Endothelial cell of umbilical vein (primary cell): ENCODE measurements around the gene IRF2BP2. TPM values are rescaled to one million over a fixed set of nuclear protein-coding genes. Genes with fewer than 3 reads are reported as not detected.

Experiments used
- BruUV-seq: library from RNA; stranded (reverse); fragments of 400-500 nt; replicated peaks from 2 replicates; lab custom pipeline; 2021; lab: Mats Ljungman, UMichigan
- CTCF ChIA-PET: fragments of 300-600, 350-600 bp; sonication (Branson Sonifier 250); formaldehyde crosslinking; loops from one replicate; lab custom pipeline; 2021; ENCODE audit warnings: antibody characterized with exemption, inconsistent platforms; lab: Charles Lee
- POLR2A ChIA-PET: fragments of 300-600, 350-600 bp; sonication (Branson Sonifier 250); formaldehyde crosslinking; loops from one replicate; lab custom pipeline; 2021; ENCODE audit warnings: antibody characterized with exemption, inconsistent platforms; lab: Charles Lee
- DNase-seq: peaks from one replicate; pipeline ENCODE4 v3.0.0-alpha.2; 2011; ENCODE audit warnings: low read depth, low spot score
- FAIRE-seq: peaks from 2 replicates; lab custom pipeline; 2011; peaks lifted over from hg19 to GRCh38; lab: Jason Lieb, UNC
- H2AFZ ChIP-seq: 2 replicates; pipeline ENCODE4 v1.6.0; 2012; ENCODE audit warnings: low read depth, low read length, control low read depth, inconsistent platforms
- H3K27ac ChIP-seq: 2 replicates; pipeline ENCODE4 v1.5.1; 2011; ENCODE audit warnings: low read depth, mild to moderate bottlenecking, control low read depth, low read length, moderate library complexity; ENCODE audit not compliant: insufficient read depth
- H3K27me3 ChIP-seq, 2 experiments: 2 replicates each; pipeline versions ENCODE4 v1.6.0 to v1.6.1; 2011; ENCODE audit warnings: low read length in 2 of 2, mixed read lengths in 1 of 2; ENCODE audit not compliant: control insufficient read depth in 2 of 2, insufficient read depth in 2 of 2
- H3K36me3 ChIP-seq, 2 experiments: 2 replicates in 1 of 2; 3 replicates in 1 of 2; pipeline ENCODE4 v1.5.1; 2011; ENCODE audit warnings: low read length in 2 of 2, mild to moderate bottlenecking in 1 of 2, moderate library complexity in 1 of 2; ENCODE audit not compliant: control insufficient read depth in 2 of 2, insufficient read depth in 2 of 2; ENCODE audit errors: extremely low read depth in 1 of 2
- H3K4me1 ChIP-seq: 3 replicates; pipeline ENCODE4 v1.5.1; 2011; ENCODE audit warnings: mild to moderate bottlenecking, low read length; ENCODE audit not compliant: control insufficient read depth, insufficient read depth; ENCODE audit errors: extremely low read depth
- H3K4me2 ChIP-seq: 2 replicates; pipeline ENCODE4 v1.6.1; 2011; ENCODE audit warnings: low read length, control low read depth, mixed read lengths; ENCODE audit not compliant: insufficient read depth
- H3K4me3 ChIP-seq, 3 experiments: fragments of 200-600 bp in 1 of 3; sonication (generic), shearing (Covaris generic) in 1 of 3; replicated peaks in 1 of 3; 2 replicates each; pipeline ENCODE4 v1.5.1; 2011 to 2016; ENCODE audit warnings: control low read depth in 3 of 3, low read length in 3 of 3, mild to moderate bottlenecking in 2 of 3, inconsistent platforms in 1 of 3, low read depth in 1 of 3, moderate library complexity in 1 of 3; ENCODE audit not compliant: insufficient read depth in 1 of 3
- H3K79me2 ChIP-seq: 2 replicates; pipeline ENCODE4 v1.6.0; 2012; ENCODE audit warnings: low read length, inconsistent platforms; ENCODE audit not compliant: control insufficient read depth, insufficient read depth
- H3K9ac ChIP-seq: replicated peaks from 2 replicates; pipeline ENCODE3; 2011; ENCODE audit warnings: low read length, control low read depth; ENCODE audit not compliant: insufficient read depth; ENCODE audit errors: extremely low read depth
- H3K9me1 ChIP-seq: replicated peaks from 3 replicates; pipeline ENCODE4 v1.6.0; 2011; ENCODE audit warnings: mild to moderate bottlenecking, low read length; ENCODE audit not compliant: control insufficient read depth, insufficient read depth; ENCODE audit errors: extremely low read depth
- H3K9me3 ChIP-seq: replicated peaks from 2 replicates; pipeline ENCODE4 v1.5.1; 2012; ENCODE audit warnings: low read length, inconsistent platforms; ENCODE audit not compliant: control insufficient read depth, insufficient read depth
- H4K20me1 ChIP-seq: replicated peaks from 2 replicates; pipeline ENCODE3; 2011; ENCODE audit warnings: mild to moderate bottlenecking, low read length; ENCODE audit not compliant: control insufficient read depth, insufficient read depth; ENCODE audit errors: extremely low read depth
- EZH2 ChIP-seq: IDR thresholded peaks from 2 replicates; pipeline ENCODE4 v1.6.1; 2012; ENCODE audit warnings: borderline replicate concordance, low read depth, mild to moderate bottlenecking, moderate library complexity, low read length, inconsistent platforms; ENCODE audit not compliant: severe bottlenecking
- FOS ChIP-seq: IDR thresholded peaks from 2 replicates; pipeline ENCODE4 v1.6.1; 2011; ENCODE audit warnings: mild to moderate bottlenecking, low read length, moderate library complexity, borderline replicate concordance; ENCODE audit not compliant: insufficient read depth
- GATA2 ChIP-seq: IDR thresholded peaks from 2 replicates; pipeline ENCODE4 v1.7.0; 2011; ENCODE audit warnings: low read depth, mild to moderate bottlenecking, moderate library complexity, mixed read lengths, low read length; ENCODE audit not compliant: insufficient read length, insufficient read depth
- JUN ChIP-seq: IDR thresholded peaks from 2 replicates; pipeline ENCODE4 v1.6.1; 2011; ENCODE audit warnings: borderline replicate concordance, low read depth; ENCODE audit not compliant: insufficient read length, insufficient read depth
- MYC ChIP-seq: IDR thresholded peaks from one replicate; pipeline ENCODE4 v1.6.1; 2011; ENCODE audit warnings: mild to moderate bottlenecking, low read depth, low read length
- POLR2A ChIP-seq: IDR thresholded peaks from 2 replicates; pipeline ENCODE4 v1.6.1; 2012; ENCODE audit warnings: low read depth, mild to moderate bottlenecking, control low read depth, low read length
- POLR2AphosphoS5 ChIP-seq: IDR thresholded peaks from 2 replicates; pipeline ENCODE4 v1.6.1; 2012; ENCODE audit warnings: low read depth, mild to moderate bottlenecking, control low read depth, low read length, moderate library complexity; ENCODE audit not compliant: insufficient read depth
- dilution Hi-C: fragments of 300-500 bp; cut with MboI; formaldehyde crosslinking; loops from one replicate; pipeline ENCODE4 v1.15.0; 2019; ENCODE audit warnings: low sequenced_read_pairs; ENCODE audit not compliant: extremely low pct_ligation_motif_present
- intact Hi-C: fragments of 100-400 bp; cut with micrococcal nuclease; formaldehyde crosslinking; loops from one replicate; pipeline ENCODE4 v1.10.0; 2022
- polyA plus RNA-seq, 4 experiments: library from polyadenylated mRNA; depleted of rRNA in 3 of 4; stranded (reverse) in 3 of 4; unstranded in 1 of 4; fragments of >200 nt; gene quantifications; 2 replicates each; pipeline versions ENCODE4 v1.2.1 to v1.2.3, GENCODE V29; 2011 to 2012; ENCODE audit warnings: missing spikeins in 1 of 4
- total RNA-seq: library from RNA; stranded (reverse); gene quantifications from 2 replicates; pipeline ENCODE4 v1.2.3, GENCODE V29; 2021
- TF ChIP-seq, protein P1 (sequence below), 2 donors: IDR thresholded peaks; 1 replicate in 1 of 2; 2 replicates in 1 of 2; pipeline ENCODE4 v1.5.1; 2011; ENCODE audit warnings: low read length in 2 of 2, mild to moderate bottlenecking in 2 of 2, moderate library complexity in 2 of 2, control low read depth in 1 of 2, inconsistent platforms in 1 of 2, low read depth in 1 of 2; ENCODE audit not compliant: insufficient read depth in 1 of 2; ENCODE audit errors: extremely low read depth in 1 of 2
- TF ChIP-seq, protein P2 (sequence below): IDR thresholded peaks from 2 replicates; pipeline ENCODE4 v1.6.1; 2011; ENCODE audit not compliant: insufficient read depth, insufficient read length

IRF2BP2 gene
- total and polyA plus RNA-seq, 2 donors (not counting 3 experiments of a cell fraction or from before 2014, with no cell fraction given), result 66.6 to 109 TPM

DNA sequence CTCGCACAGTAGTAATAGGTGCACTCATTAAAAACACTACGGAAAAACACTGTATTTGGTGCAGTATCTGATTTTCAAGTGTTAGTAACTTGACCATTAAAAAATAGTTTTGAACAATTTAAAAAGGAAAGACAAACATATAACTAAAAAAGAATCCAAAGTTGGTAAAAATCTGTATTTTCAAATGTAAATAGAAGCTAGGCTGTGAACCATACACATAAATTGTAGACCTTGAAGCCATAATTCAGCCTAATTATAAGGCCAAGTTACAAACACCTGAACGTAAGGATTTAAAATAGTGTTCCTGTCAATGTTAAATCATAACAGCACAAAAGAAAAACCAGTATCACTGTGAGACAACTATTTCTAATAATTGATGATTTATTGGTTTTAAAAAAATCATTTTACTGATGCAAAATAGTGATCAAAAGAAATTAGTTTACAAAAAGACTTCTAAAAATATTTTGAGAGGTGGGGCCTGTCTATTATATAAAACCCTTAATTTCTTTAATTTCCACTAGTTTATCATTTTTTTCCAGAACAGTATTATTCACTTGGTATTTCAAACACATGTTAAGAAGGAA, 4.5 kb downstream of the IRF2BP2 start:
- H3K27me3 ChIP-seq, result no peaks in the 10 kb centered on the region
- H2AFZ ChIP-seq, result no peak overlapping the region
- peak overlapping the region; percentile 94 for H3K9ac ChIP-seq
- peak overlapping the region; percentile 98 for H3K4me2 ChIP-seq
- no TSS peak for BruUV-seq
- H3K36me3 ChIP-seq, result peaks cover 5 to 11% of the 10 kb centered on the region in 2 experiments
- H3K4me1 ChIP-seq, result peaks cover 38% of the 10 kb centered on the region
- POLR2A ChIA-PET, result interaction anchor here (1.9 kb wide), 1 partner anchor 116 kb away, joined by 7 read pairs; no protein-coding TSS in a partner anchor
- no peaks in the 10 kb centered on the region for H3K9me1 ChIP-seq
- CTCF ChIA-PET, result interaction anchor here (0.8 to 9.1 kb wide), 10 partner anchors 8 to 488 kb away, joined by 3 to 79 read pairs (median 6); no protein-coding TSS in a partner anchor
- peaks cover 70% of the 10 kb centered on the region for H3K79me2 ChIP-seq
- FAIRE-seq, result no peak
- intact Hi-C loops, result no loop called here
- no peaks in the 10 kb centered on the region for H3K9me3 ChIP-seq
- H3K27ac ChIP-seq, result peak overlapping the region; percentile 87
- no peaks in the 10 kb centered on the region for H4K20me1 ChIP-seq
- DNase-seq, result no peak
- dilution Hi-C loops, result loop anchor here (10.0 to 25.0 kb wide), 2 partner anchors 382 to 469 kb away; no protein-coding TSS in a partner anchor
- H3K4me3 ChIP-seq, result peak overlapping the region; percentile 51 to 94 (median 57)
- TF ChIP-seq, protein P1, sequence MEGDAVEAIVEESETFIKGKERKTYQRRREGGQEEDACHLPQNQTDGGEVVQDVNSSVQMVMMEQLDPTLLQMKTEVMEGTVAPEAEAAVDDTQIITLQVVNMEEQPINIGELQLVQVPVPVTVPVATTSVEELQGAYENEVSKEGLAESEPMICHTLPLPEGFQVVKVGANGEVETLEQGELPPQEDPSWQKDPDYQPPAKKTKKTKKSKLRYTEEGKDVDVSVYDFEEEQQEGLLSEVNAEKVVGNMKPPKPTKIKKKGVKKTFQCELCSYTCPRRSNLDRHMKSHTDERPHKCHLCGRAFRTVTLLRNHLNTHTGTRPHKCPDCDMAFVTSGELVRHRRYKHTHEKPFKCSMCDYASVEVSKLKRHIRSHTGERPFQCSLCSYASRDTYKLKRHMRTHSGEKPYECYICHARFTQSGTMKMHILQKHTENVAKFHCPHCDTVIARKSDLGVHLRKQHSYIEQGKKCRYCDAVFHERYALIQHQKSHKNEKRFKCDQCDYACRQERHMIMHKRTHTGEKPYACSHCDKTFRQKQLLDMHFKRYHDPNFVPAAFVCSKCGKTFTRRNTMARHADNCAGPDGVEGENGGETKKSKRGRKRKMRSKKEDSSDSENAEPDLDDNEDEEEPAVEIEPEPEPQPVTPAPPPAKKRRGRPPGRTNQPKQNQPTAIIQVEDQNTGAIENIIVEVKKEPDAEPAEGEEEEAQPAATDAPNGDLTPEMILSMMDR (IDR thresholded peaks at IDR 0.05; ENCODE audit: extremely low read depth in 1 of 2, insufficient read depth in 1 of 2, low read depth in 1 of 2, low read length in 2 of 2), result no peak
- TF ChIP-seq POLR2AphosphoS5 (no peak), POLR2A (no peak), JUN (no peak), MYC (no peak), GATA2 (no peak), EZH2 (no peak), FOS (peak; percentile 3)
- TF ChIP-seq, protein P2, sequence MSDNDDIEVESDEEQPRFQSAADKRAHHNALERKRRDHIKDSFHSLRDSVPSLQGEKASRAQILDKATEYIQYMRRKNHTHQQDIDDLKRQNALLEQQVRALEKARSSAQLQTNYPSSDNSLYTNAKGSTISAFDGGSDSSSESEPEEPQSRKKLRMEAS, result no peak
